ENCODE results near the gene TANC1.

TANC1 gene

DNA sequence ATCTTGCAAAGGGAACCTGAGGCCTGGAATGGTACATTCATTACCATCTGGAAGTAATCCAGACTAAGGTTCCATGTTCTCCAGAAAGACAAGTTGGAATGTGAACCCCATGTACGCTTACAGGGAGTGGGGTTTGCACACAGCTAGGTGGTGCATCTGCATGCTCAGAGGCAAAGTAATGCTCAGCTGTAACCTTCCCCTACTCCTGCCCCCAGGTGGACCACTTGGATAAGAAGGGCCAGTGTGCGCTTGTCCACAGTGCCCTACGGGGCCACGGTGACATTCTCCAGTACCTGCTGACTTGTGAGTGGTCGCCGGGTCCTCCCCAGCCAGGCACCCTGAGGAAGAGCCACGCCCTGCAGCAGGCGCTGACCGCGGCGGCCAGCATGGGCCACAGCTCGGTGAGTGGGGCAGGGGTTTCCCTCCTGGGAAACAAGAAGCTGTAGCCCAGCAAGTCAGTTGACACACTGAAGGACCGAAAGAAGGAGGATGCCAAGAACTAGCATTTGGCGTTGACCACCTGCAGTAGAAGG is 228.0 kb downstream of the TANC1 start:
- DNase-seq (ENCODE audit: low read depth), result no peak

DNA sequence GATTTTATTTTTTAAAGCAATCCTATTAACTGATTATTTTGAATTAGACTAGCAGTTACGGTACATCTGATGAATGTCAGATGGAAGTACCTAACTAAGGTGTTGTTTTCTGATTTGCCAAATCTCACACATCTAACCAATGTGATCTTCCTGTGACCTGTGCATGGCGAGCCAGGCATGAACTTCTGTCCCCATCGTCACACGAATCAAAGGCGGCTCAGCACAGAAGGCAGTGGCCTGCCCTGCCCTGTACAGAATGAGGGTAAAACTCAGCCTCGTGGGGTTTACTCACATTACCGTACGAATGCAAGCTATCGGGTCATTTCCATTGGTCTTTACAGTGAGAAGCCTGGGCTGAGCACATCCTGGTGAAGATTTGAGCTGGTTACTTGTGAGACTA is 230.8 kb downstream of the TANC1 start:
- DNase-seq (ENCODE audit: low read depth), result no peak

DNA sequence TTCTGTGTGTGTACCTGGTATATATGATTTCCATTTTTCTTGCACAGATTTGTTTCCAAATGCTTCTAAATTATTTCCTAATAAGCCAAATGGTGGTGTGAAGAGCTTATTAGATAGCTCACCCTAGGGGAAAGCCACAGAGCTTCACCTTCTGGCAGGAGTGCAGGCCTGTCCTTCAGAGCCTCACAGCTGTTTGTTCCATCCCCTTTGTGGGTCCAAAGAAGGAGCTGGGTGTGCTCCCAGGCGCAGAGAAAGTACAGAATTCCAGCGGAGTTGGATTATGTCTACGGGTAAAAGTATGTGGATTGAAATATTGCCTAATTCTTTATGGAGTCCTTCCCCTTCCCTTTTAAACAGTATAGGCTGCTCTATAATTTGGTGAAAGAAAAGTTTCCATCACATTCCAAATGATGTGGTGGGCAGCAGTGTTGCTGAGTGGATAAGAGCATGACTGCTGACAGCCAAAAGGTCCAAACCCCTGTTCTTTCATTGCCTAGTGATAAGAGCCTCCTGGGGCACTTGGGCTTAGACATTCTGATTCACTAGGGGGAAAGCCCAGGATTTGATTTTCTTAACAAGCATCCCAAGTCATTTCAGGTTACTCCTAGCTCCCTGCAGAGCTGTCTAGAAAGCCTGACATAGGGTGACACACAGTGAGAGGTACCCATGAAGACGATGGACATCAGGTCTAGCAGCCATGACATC is 231.5 kb downstream of the TANC1 start:
- DNase-seq (ENCODE audit: low read depth), result no peak

DNA sequence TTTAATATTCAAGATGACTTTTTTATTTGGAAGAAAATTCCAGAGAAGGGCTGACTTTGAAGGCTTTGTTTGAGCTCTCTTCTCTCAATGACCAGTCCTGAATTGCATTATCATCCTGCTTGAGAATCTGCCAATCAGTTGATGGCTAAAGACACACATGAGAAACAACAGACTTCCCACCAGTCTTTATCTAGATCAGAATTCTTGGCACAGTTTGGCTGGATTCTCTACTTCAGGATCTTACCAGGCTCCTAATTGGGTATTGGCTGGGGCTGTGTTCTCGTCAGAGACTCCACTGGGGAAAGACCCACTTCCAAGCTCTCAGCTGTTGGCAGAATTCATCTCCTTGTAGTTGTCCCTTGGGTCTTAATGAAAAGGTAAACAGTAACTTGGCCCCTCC is 232.1 kb downstream of the TANC1 start:
- peak; percentile 53 for DNase-seq (ENCODE audit: low read depth)

DNA sequence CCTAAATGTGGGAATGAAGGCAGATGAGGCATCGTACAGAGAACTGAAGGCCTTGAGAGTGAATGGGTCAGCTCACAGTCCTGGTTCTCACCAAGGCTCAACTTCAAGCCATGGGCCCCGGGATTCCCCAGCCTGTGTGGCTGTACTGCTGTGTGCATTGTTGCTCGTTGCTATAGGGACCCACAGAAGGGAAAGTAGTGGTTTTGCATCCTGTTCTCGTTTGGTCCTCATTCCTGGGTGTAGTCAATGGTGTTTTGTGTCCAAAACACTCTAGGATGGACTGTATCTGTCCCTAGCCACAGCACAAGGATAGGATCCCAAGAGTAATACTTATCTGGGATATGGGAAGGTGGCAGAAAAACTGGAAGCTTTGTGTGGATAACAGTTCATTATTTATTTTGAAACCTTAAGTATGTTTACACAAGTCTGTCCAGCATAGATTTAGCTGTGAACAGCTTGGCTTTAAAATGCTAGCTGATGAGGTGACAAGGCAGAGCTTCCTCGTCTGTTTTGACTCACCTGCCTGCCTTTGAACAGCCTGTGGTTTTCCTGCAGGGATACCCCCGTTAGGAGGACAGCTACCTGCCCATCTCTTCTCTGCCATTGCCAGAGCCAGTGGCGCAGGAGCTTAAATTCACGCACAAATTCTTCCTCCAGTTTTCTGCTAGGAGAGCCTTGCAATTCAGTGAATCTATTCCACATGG is 233.1 kb downstream of the TANC1 start:
- peak; percentile 53 for DNase-seq (ENCODE audit: low read depth)

DNA sequence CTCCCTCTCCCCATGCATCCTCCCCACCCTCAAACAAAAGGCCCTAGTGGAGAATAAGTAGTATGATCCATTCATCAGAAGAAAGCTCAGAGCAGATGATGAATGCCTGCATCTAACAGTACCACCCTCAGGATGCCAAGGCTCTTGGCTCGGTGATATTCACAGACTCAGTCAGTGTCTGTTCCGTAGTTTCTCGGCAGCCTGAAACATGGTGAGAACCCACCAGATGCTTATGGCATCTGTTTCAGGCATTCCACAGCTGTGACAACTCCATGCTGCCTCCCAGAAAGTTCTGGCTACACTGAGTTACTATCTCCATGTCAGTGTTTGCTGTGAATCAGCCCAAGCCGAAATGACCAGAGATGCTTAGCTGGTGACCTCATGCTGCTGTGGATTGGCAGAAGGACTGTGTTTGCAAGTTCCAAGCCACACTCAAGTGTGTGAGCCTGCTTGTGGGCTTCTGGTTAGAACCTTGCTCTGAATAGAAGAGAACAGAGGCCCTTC is 234.2 kb downstream of the TANC1 start:
- DNase-seq (ENCODE audit: low read depth), result peak; percentile 99

DNA sequence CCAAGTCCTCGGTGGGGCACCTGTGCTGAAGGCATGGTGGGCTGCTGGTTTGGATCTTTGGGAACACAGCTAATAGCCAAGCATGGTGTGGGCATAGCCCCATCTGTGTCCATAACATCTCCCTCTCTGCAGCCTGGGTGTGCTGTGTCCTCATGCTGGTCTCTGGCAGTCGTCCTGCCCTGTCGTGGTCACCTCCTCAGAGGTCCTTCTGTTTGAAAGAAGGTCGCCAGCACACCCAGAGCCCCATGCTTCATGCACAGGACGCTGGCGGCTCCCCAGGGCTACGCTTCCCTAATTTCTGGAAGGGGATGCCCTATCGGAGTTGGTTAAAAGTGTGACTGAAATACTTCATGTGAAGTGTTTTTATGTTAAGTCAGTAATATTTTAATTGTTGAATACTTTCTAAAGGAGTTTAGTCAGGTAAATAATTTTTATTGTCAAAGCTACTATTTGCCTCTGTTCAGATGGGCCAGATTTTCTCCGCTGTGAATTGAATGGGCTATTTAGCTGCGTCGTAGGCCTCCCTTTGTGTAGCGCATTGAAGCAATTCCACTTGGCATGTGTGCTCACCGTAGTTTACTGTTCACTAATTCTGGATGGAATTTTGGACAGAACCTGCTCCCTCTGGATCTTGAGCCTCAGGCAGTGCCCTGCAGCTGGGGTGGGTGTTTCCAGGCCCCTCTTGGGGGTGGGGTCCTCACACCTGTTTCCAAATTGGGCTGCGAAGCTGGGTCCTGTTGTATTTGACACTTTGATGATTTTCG is 236.1 kb downstream of the TANC1 start:
- no peak for DNase-seq (ENCODE audit: low read depth)

DNA sequence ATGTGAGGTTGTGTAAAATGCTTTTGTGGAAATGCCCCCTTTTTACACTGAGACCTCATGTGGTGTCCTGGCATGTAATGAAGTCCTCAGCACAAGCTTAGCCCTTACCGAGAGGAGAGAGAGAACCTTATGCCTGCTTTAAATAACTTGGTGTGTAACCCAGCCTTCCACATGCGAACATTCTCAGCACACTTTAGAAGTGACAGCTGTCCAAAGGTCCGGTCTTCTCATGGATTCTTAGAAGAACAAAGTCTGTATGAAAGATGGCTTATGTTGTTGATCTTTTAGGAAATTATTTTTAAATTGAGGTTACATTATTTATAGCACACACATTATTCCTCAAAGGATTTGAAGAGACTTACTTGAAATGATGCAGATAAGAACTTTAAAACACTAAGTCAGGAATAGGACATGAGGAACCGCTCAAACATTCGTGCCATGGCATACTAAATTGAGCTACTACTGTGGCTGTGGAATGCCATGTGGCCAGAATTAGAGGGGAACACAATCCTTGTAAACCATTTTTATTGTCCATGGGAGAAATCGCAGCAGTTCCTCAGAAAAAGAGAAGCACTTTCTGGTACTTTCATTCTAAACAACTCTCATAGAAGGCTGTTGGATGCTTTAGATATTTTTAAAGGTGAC is 238.4 kb downstream of the TANC1 start:
- no peak for DNase-seq (ENCODE audit: low read depth)

DNA sequence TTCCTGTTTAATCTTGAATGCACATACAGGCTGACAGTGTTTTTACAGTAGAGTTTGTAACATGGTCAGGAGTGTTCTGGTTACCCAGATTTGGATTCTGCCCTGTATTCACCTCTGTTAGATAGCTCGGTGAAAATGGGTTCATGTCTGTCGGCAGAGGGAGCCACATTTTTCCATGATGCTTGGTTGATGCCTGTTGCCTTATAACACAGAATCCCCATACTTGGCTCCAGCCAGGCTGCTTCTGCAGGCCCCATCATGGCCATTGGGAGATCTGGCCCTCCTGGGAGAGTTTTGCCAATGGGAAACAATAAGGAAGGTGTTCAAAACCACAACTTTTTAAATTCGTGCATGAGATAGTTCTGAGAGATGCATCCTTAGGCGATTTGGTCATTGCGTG is 240.0 kb downstream of the TANC1 start:
- DNase-seq (ENCODE audit: low read depth), result no peak

DNA sequence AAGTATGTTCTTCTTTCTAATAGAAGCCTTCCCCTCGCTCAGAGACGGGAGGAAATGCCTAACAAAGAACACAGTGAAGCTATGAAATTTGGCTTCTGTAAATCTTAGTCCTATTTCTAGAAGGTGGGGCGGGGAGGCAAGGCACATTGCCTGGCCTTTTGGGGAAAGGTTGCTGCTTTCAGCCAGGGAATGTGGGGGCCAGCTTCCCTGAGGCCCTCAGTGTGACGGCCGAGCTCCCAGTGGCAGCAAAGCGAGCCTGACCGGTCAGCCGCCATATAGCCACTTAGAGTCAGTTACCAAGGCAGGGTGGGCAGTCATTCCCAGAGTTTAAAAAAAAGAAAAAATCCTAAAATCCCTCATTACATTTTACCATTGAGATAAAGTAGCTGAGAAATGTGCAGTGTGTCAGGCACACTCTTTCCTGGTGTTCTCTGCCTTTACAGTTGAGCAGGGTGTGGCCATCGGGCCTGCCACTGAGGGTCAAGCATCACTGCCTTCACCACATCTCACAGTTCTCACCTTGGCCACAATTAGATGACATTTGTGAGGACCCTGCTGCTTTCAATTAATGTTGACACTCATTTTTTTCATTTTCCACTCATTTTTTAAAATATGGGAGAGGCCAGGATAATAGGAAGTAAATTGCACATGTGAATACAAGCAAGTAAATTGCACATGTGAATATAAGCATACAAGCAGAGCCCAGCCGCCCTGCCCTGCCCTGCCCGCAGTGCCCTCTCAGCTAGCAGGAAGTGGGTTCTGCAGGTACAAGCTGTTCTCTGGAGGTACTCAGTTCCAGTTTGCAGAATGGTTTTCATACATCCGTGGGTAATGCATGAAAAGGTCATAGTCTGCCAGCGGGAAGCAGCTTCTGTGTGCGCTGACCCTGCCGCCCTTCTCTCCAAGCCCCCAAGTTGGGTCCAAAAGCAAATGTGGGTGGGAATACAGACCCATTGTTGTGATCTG is 241.2 kb downstream of the TANC1 start:
- DNase-seq (ENCODE audit: low read depth), result no peak

DNA sequence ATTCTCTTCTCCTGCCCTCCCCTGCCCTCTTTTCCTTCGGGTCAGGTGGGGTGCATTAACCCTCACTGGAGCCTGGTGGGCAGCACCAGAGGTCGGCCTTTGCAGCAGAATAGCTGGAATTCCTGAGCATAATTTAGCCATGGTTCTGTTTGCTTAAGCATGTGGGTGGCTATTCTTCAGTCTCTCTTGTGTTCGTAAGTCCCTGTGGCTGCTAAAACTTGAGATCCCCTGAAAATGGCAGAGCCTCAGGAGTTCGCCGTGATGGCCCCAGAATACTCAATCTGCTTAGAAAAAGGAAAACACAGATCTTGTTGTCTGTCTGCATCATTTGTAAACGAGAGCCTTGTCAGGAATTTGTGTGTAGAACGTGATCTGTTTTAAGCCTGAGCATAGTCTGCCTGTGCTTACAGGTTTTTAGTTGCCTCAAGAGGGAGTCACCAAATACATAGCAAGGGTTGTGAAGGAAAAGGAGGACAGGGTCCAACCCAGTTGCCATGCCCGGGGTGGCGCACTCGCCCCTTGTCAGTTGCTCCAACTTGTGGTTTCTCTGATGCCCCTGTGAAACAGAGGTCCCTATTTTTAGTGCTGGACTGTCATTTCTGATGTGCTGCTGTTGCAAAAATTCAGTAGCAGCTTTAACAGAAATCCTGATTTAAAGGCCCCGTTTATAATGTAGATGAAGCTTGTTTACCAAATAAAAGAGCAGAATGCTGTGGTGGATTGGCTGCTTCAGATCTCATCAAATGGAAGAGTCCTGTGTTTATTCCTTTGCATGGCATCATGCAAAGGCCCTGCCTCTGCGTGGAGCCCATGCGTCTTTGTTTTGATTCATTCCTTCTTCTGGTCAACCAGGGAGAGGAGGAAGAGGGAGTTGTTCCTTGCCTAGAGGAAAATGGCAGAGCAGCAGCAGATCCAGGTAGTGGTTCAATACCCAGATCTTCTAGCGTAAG is 243.3 kb downstream of the TANC1 start:
- DNase-seq (ENCODE audit: low read depth), result peak; percentile 22

DNA sequence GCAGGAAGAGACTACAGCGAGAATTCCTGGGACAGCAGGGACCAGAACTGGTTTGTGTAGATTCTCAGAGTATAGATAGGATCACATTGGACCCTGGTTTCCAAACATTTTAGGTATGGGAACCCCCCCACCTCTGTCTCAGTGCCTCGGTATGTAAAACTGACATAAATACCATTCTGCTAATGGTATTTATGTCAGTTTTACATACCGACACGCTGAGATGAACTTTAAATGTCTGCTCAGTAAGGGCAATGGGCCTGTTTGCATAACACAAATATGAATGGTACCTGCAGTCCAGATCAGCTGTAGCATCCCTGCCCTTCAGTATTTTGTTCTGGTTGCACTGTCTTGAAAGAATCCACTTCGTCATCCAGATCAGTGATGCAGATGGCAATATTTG is 244.9 kb downstream of the TANC1 start:
- DNase-seq (ENCODE audit: low read depth), result no peak

DNA sequence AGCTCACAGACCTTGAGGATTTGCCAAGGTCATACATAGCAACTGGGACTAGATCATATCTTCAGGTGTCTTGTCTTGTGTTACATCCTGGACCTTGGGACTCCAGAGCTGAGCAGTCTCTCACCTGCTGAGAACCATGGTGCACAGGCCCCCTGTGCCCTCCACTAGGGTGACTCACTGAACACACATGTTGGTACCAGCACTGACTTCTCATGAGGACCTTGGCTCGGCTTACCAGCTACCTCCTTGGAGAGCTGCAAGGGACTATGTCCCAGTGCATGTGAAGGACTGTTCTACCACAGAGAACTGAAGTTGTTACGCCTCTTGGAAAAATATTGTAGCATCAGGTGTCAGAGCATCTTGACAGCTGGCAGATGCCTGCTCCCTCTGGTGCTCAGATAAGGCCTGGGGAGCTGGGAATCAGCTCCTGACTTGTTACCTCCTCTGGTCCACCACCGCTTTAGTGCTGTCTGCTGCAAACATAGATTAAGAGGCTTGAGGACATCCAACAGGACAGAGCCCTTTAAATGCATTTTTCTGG is 246.0 kb downstream of the TANC1 start:
- no peak for DNase-seq (ENCODE audit: low read depth)

DNA sequence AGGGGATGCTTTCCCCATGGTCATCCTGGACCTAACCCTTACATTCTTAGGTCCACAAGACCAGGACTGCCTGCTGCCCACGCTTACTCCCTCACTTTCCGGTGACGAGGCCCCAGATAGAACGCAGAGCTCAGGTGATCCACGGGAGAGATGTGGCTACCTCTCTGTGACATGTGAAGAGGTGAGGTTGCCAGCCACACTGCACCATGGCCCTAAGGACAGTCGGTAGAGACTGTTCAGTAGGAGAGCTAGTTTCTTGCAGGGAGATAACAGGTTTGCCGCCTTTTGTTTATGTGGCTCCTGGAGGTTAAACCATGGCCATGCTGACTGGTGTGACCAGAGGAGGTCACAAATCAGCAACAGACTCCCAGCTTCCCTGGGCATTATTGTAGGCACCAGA is 246.7 kb downstream of the TANC1 start:
- no peak for DNase-seq (ENCODE audit: low read depth)

DNA sequence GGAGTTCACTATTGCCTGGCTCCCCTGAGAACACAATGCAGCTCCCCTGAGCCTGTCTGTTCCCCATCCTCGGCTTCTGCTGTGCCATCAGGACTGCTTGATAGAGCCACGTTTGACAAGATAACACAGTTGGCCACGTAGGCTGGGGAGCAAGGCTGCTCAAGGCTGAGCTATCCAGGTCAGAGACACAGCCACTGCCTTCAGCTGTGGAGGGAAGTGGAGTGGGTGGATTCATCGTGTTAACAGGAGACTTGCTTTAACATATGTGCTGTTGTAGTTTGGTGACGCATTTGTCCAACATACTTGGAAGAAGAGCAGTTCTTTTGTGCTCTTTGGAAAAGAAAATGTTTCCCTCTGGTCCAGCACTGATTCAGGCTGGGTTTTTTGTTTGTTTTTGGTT is 249.2 kb downstream of the TANC1 start:
- no peak for DNase-seq (ENCODE audit: low read depth)

DNA sequence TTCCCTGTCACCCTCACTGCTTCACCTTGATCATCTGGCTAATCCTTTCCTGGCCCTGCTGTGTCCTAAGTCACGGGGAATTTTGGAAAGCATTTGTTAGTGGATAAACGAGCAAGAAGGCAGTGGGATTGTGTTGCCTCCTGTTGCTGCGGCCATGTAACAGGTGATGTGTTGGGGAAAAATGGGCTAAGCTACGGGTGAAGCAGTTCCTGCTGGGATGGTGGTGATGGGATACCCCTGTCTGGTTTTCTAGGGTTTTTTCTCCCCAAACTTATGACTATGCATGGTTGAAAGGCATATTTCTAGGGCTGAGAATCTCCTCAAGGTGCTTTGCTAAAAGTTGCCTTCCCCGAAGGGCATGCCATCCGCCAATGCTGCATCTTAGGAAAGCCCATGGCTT is 249.9 kb downstream of the TANC1 start:
- no peak for DNase-seq (ENCODE audit: low read depth)

DNA sequence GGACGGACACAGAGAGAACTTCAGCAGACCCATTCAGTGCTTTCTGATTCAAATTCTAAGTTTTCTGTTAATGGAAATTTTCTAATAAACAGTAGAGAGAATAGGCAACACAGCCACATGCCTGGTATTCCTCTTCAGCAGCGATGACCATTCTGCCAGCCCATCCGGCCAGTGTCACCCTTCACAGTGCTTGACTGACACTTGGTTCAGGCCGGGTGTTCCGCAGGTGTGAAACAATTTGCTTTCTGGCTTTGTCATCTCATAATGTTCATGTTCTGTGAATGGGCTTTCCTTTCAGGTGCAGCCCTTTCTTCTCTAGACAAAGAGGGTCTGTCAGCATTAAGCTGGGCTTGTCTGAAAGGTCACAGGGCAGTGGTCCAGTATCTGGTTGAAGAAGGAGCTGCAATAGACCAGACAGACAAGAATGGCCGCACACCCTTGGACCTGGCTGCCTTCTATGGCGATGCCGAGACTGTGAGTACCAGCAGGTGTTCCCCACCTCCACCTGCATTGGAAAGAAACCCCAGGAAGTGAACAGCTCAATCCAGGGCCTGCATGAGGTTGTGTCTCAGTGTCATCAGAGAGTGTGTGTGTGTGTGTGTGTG is 251.1 kb downstream of the TANC1 start:
- DNase-seq (ENCODE audit: low read depth), result no peak

DNA sequence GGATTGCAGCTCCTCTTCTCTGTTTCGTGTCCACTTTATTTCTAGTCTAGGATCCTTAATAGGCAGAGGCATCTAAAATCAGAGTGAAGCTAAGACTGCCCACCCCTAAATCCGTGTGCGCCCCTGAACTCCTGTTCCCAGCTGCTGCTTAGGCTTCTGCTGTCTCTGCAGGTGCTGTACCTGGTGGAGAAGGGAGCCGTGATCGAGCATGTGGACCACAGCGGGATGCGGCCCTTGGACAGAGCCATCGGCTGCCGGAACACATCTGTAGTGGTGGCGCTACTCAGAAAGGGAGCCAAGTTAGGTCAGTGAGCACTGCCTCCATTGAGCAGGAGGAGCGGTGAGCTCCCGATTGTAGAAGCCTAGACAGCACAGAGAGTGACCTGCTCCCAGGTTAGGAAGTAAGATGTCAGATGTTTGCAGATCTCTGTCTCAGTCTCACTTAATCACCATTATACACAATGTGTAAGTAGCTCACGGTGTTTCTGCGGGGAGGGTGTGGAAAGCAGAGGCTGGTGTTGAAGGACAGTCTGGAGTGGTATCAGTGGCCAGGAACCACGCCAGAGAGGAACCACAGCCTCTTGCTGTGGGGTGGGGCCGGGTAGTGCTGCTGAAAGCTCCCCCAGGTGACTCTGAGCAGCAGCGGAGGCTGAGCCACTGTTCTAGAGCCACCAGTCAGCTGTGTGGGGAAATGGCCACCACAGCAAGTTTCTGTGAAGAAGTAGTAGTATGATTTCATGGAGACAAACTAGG is 255.8 kb downstream of the TANC1 start:
- no peak for DNase-seq (ENCODE audit: low read depth)
